RWPE1 (cell line): ENCODE data around the gene ISOC2.

Experiments used
- CTCF ChIA-PET: fragments of 350-600 bp; sonication (Branson Sonifier 250); formaldehyde crosslinking; extraction: SDS; loops from one replicate; lab custom pipeline; 2021; lab: Yijun Ruan, JAX
- POLR2A ChIA-PET: fragments of 400-600 bp; formaldehyde crosslinking; extraction: SDS; loops from one replicate; lab custom pipeline; 2020; ENCODE audit warnings: antibody characterized with exemption; ENCODE audit not compliant: low non-redundant PET; lab: Yijun Ruan, JAX
- DNase-seq: peaks from one replicate; pipeline ENCODE4 v3.0.0; 2012; ENCODE audit warnings: low spot score
- H3K27ac ChIP-seq: fragments of 450-650 bp; 2 replicates; pipeline ENCODE4 v1.5.1; 2017
- TF ChIP-seq, protein P1 (sequence below): fragments of 450-650 bp; conservative IDR thresholded peaks from 2 replicates; pipeline ENCODE4 v1.5.1; 2017; ENCODE audit warnings: low read depth, mild to moderate bottlenecking

Gene ISOC2

DNA sequence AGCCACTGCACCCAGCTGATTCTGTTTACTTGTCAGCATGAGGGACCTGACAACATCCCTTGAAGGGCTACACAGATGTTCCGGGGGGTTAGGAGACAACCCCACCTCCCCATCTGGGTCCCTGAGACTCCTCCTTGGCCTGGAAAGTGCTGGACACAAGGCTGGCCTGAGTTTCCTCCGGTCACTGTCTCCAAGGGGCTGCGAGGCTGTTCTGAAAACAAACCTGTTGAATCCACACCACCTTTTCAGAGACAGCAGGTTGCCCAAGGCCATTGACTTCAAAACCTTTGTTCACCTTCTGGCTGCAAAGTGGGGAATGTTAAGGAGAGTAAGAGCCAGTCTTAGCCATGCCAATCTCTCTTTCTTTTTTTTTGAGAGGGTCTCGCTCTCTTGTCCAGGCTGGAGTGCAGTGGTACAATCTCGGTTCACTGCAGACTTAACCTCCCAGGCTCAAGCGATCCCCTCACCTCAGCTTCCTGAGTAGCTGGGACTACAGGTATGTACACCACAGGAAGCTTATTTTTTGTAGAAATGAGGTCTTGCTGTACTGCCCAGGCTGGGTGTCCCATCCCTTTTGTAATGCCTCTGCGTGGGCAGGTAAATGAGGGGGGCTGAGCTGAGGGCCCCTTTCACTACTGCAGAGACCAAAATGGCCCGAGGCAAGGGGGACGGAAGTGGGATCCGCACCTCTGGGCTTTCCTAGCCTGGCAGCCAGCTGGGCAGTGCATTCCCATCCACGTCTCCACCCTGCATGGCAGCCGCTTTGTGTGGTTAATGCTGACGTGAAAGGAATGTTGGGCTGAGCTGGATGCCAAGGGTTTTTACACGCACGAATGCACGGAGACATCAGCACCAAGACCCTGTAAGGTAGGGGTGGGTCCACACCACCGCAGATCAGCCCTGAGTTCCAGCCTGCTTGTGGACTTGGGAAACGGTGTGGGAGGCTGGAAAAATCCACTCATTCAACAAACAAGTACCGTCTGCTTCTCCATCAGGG is 13.1 kb upstream of the ISOC2 start:
- CTCF ChIA-PET: no interaction called here
- POLR2A ChIA-PET: no interaction called here

DNA sequence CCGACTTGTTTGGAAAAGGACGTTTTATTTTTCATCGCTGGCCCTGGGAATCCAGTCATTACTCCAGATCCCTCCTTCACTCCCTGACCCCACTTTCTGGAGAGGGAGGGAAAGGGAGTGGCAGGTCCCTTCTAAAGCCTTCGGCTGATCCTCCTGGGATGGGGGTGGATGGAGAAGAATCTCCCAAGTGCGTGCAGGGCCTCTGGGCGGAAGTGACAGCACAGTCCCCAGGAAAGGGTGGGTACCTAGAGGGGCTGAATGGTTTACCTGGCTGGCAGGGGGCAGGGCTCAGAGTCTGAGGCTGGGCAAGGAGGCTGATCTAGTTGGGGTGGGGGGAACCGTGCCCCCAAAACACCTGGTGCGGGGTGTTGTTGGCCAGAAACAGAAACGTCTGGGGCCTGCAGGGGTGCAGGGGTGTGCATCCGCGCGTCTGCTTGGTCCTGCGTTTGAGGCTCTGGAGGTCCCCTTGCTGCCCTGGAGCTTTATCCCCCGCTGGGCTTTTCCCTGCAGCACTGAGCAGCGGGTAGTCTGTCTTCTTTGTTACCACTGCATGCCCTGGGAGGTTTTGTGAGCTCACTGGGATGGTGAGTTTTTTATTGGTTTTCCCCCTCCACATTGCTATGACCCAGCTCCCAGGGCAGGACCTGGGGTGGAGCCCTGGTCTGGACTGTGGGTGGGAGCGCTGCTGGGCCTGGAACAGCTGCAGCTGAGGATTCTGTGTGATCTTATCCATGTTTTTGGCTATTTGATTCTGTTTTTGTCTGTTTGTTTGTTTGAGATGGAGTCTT is 12.0 kb upstream of the ISOC2 start:
- ChIA-PET CTCF (interaction anchor here (0.6 to 0.8 kb wide), 2 partner anchors 31 to 160 kb away, joined by 3 read pairs; no protein-coding TSS in a partner anchor), POLR2A (no interaction called here)
- TF ChIP-seq, protein P1, sequence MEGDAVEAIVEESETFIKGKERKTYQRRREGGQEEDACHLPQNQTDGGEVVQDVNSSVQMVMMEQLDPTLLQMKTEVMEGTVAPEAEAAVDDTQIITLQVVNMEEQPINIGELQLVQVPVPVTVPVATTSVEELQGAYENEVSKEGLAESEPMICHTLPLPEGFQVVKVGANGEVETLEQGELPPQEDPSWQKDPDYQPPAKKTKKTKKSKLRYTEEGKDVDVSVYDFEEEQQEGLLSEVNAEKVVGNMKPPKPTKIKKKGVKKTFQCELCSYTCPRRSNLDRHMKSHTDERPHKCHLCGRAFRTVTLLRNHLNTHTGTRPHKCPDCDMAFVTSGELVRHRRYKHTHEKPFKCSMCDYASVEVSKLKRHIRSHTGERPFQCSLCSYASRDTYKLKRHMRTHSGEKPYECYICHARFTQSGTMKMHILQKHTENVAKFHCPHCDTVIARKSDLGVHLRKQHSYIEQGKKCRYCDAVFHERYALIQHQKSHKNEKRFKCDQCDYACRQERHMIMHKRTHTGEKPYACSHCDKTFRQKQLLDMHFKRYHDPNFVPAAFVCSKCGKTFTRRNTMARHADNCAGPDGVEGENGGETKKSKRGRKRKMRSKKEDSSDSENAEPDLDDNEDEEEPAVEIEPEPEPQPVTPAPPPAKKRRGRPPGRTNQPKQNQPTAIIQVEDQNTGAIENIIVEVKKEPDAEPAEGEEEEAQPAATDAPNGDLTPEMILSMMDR: no peak
- DNase-seq: no peak
- peak overlapping the region; percentile 91 for H3K27ac ChIP-seq

More for the DNA sequence above, 13.1 kb upstream of the ISOC2 start:
- no peak for DNase-seq
- peak overlapping the region; percentile 91 for H3K27ac ChIP-seq
- TF ChIP-seq, protein P1: no peak

DNA sequence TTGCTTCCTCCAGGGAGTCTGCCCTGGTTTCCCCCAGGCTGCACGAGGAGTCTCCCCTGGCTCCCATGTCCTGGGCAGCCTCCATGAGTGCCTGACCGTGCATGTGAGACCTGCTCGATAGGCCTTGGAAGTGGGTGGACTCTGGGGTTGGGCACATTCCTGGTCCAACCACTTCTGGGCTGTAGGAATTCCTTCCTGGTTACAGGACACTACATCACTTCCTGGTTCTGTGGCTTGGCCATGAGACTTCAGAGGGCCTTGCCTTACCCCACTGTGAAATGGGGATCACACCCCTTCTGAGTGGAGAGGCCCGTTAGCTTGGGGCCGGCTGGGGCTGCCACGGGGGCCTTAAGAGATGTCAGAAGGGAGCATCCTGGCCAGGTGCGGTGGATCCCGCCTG is 11.0 kb upstream of the ISOC2 start:
- POLR2A ChIA-PET: no interaction called here
- peak overlapping the region; percentile 91 for H3K27ac ChIP-seq
- CTCF ChIA-PET: no interaction called here
- TF ChIP-seq, protein P1: no peak
- peak; percentile 48 for DNase-seq

DNA sequence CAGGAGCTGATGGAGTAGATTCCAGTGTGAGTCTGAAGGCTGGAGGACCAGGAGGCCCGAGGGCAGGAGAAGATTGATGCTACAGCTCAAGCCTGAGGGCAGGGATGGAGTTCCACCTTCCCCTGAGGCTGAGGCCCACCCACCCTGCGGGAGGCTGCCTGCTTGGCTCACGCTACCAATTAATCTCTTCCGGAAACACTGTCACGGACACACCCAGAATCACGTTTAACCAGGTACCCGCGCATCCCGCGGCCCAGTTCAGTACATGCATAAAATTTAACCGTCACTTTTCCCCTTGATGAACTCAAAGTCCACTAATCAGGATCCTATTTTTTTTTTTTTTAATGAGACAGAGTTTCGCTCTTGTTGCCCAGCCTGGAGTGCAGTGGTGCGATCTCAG is 9.8 kb upstream of the ISOC2 start:
- DNase-seq: no peak
- TF ChIP-seq, protein P1: no peak
- ChIA-PET POLR2A (no interaction called here), CTCF (interaction anchor here (0.6 to 0.7 kb wide), 2 partner anchors 29 to 363 kb away, joined by 3 read pairs; no protein-coding TSS in a partner anchor)
- H3K27ac ChIP-seq: no peak overlapping the region

DNA sequence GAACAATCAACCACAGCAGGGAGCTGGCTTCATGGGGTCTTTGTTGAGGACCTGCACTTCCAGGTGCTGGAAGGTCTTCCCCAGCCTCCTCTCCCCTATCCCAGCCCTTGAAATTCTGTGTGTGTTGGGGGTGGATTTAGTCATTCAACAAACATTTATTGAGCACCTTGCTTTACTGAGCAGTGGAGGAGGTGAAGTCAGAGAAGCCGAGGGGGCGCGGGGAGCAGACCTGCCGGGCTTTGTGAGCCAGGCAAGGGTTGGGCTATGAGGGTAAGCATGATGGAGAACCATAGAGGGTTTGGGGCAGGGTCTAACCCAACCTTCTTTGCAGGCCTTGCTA is 6.6 kb upstream of the ISOC2 start:
- CTCF ChIA-PET: interaction anchor here (0.6 to 3.0 kb wide), 17 partner anchors 9 to 252 kb away, joined by 3 to 43 read pairs (median 7); partner anchors contain the start of genes NAT14 and ZNF628
- no peak for DNase-seq

More for the DNA sequence above, 6.6 kb upstream of the ISOC2 start:
- TF ChIP-seq, protein P1: peak; percentile 41
- no peak overlapping the region for H3K27ac ChIP-seq
- POLR2A ChIA-PET: interaction anchor here (0.5 kb wide), 1 partner anchor 173 kb away, joined by 3 read pairs; no protein-coding TSS in a partner anchor
